Upper lobe of left lung (tissue), 6 donors: ENCODE data around the gene BET1L. TPM values are rescaled to one million over a fixed set of nuclear protein-coding genes. Genes with fewer than 3 reads are reported as not detected.
"Not testable (repeated sequence)": the region's sequence is repeated elsewhere in the genome, so short reads cannot be mapped to it uniquely, and the experiment has no call there.

Experiments used
- ATAC-seq, 2 donors: fragments of 200-7000 bp; cut with Tn5 transposase; one replicate each; pipeline ENCODE4 v1.9.1; 2022; ENCODE audit warnings: mild to moderate bottlenecking in 2 of 2, moderate library complexity in 2 of 2; ENCODE audit not compliant: low FRiP score in 2 of 2
- DNase-seq, 2 donors: peaks; one replicate each; pipeline ENCODE4 v3.0.0-alpha.2; 2019 to 2020
- H3K27ac ChIP-seq, 4 donors: fragments of 200-600 bp; sonication (generic); one replicate each; pipeline ENCODE4 v1.5.1; 2016 to 2019
- H3K27me3 ChIP-seq, 4 donors: fragments of 200-600 bp; sonication (generic); one replicate each; pipeline ENCODE4 v1.5.1; 2017 to 2019
- H3K36me3 ChIP-seq, 4 donors: fragments of 200-600 bp; sonication (generic); one replicate each; pipeline ENCODE4 v1.5.1; 2016 to 2019
- H3K4me1 ChIP-seq, 4 donors: fragments of 200-600 bp; sonication (generic); one replicate each; pipeline ENCODE4 v1.5.1; 2018 to 2019
- H3K4me3 ChIP-seq, 4 donors: fragments of 200-600 bp; sonication (generic); one replicate each; pipeline ENCODE4 v1.5.1; 2017 to 2019; ENCODE audit warnings: mild to moderate bottlenecking in 2 of 4, moderate library complexity in 1 of 4
- H3K9me3 ChIP-seq, 4 donors: fragments of 200-600 bp; sonication (generic); one replicate each; pipeline ENCODE4 v1.5.1; 2018 to 2019
- EP300 ChIP-seq, 4 donors: sonication (generic); formaldehyde crosslinking; IDR thresholded peaks; one replicate each; pipeline ENCODE4 v1.5.1; 2017; ENCODE audit warnings: antibody characterized with exemption in 4 of 4, control low read depth in 2 of 4
- POLR2A ChIP-seq, 4 donors: fragments of 450-650 bp; IDR thresholded peaks; one replicate each; pipeline ENCODE4 v1.5.1; 2016 to 2017; ENCODE audit warnings: antibody characterized with exemption in 4 of 4, mild to moderate bottlenecking in 2 of 4
- POLR2AphosphoS5 ChIP-seq, 2 donors: sonication (generic); formaldehyde crosslinking; IDR thresholded peaks; one replicate each; pipeline ENCODE4 v1.5.1; 2017; ENCODE audit warnings: antibody characterized with exemption in 2 of 2
- WGBS, 2 donors: methylation state at CpG; one replicate each; pipeline ENCODE4 v1.1.5; 2017 to 2018; 5-methylcytosine and 5-hydroxymethylcytosine counted together
- total RNA-seq, 6 donors: library from RNA; depleted of rRNA in 4 of 6; stranded (reverse); fragments of >200 nt in 4 of 6; gene quantifications; one replicate each; pipeline versions ENCODE4 v1.1.0 to v1.2.1, GENCODE V29; 2016 to 2021
- TF ChIP-seq, protein P1 (sequence below), 6 experiments: fragments of 450-650 bp in 4 of 6; fragments of 200-600 bp in 2 of 6; sonication (generic) in 2 of 6; IDR thresholded peaks; one replicate each; pipeline ENCODE4 v1.5.1; 2016 to 2019; ENCODE audit warnings: antibody characterized with exemption in 6 of 6
- donor health status: DM: no; HTN: no; CAD: no; lungs with moderate emphysema.
- donor health status: DM: no; HTN: yes; CAD: no; lungs with severe emphysema.

BET1L gene
- total RNA-seq, 6 donors from 2014 or later: 24.3 to 70.1 (median 39.0) TPM

DNA sequence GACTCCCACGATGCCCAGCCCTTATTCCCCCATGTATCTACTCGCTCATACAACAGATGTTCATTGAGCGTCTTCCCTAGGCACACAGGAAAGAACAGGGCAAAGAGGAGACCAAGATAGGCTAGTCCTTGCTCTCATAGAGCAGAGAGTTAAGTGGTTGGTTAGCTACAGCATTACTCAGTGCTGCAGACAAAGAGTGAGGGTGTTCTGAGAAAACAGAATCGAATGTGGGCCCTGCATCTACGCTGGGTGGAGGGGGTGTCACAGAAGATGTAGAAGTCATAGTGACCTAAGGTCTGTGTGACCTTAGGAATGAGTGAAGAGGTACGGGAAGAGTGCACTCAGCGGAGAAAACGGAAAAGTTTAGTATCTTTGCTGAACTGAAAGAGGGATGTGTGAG, 41.9 kb upstream of the BET1L start:
- WGBS, 2 donors: 91 to 95% methylated on average over 8 of the region's 8 CpGs

DNA sequence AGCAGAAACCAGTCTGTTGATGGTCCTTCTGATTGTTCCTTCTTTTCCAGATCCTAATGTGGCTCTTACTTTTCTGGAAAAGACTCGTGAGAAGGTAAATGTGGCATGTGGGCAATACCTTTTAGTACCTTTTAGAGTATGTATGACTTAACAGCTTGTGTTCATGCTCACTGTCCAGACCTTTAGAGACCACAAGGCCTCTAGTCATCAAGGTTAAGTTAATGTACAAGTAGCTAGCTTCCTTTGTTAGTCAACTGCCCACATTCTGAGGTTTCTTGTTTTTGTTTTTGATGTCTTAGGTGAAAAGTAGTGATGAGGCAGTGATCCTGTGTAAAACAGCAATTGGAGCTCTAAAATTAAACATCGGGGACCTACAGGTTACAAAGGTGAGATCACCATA, 37.2 kb upstream of the BET1L start:
- Histone ChIP-seq H3K9me3 (no peaks in the 10 kb centered on the region), H3K27me3 (no peaks in the 10 kb centered on the region), H3K4me3 (no peak overlapping the region), H3K27ac (no peak overlapping the region), H3K36me3 (peaks cover 29 to 93% (median 63%) of the 10 kb centered on the region in 4 donors), H3K4me1 (no peaks in the 10 kb centered on the region)
- WGBS, 2 donors: 95 to 96% methylated on average over 2 of the region's 2 CpGs
- ATAC-seq (no peak), DNase-seq (no peak)
- TF ChIP-seq, protein P1, sequence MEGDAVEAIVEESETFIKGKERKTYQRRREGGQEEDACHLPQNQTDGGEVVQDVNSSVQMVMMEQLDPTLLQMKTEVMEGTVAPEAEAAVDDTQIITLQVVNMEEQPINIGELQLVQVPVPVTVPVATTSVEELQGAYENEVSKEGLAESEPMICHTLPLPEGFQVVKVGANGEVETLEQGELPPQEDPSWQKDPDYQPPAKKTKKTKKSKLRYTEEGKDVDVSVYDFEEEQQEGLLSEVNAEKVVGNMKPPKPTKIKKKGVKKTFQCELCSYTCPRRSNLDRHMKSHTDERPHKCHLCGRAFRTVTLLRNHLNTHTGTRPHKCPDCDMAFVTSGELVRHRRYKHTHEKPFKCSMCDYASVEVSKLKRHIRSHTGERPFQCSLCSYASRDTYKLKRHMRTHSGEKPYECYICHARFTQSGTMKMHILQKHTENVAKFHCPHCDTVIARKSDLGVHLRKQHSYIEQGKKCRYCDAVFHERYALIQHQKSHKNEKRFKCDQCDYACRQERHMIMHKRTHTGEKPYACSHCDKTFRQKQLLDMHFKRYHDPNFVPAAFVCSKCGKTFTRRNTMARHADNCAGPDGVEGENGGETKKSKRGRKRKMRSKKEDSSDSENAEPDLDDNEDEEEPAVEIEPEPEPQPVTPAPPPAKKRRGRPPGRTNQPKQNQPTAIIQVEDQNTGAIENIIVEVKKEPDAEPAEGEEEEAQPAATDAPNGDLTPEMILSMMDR (IDR thresholded peaks at IDR 0.05): no peak
- TF ChIP-seq POLR2AphosphoS5 (IDR thresholded peaks at IDR 0.05) (no peak), POLR2A (IDR thresholded peaks at IDR 0.05) (no peak), EP300 (IDR thresholded peaks at IDR 0.05) (no peak)

More for the DNA sequence above, 41.9 kb upstream of the BET1L start:
- TF ChIP-seq POLR2A (IDR thresholded peaks at IDR 0.05) (no peak), EP300 (IDR thresholded peaks at IDR 0.05) (no peak), POLR2AphosphoS5 (IDR thresholded peaks at IDR 0.05) (no peak)
- TF ChIP-seq, protein P1 (IDR thresholded peaks at IDR 0.05): no peak
- ATAC-seq (no peak), DNase-seq (no peak)
- Histone ChIP-seq H3K27me3 (no peaks in the 10 kb centered on the region), H3K36me3 (peaks cover 45 to 96% (median 84%) of the 10 kb centered on the region in 4 donors), H3K4me1 (no peaks in the 10 kb centered on the region), H3K9me3 (no peaks in the 10 kb centered on the region), H3K4me3 (no peak overlapping the region), H3K27ac (no peak overlapping the region)

DNA sequence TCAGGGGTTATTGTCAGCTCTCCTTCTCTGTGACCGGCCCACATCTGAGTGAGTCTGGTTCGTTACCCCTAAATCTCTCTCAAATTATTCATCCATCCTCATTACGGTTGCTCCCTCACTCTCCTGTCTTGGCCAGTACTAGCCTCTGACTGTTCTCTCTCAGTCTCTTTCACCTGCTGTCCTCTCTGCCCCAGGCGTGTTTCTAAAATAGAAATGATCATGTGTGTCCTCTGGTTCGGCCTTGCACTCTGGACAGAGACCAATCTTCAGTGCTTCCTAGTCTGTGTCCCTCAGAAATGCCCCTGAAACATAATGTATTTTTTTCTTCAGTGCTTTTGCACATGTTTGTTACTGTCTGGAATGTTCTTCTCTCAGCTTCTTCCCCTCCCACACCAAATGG, 34.4 kb upstream of the BET1L start:
- Histone ChIP-seq H3K27ac (no peak overlapping the region), H3K36me3 (peaks cover 18 to 71% (median 38%) of the 10 kb centered on the region in 4 donors), H3K4me3 (no peak overlapping the region), H3K27me3 (no peaks in the 10 kb centered on the region), H3K4me1 (peaks cover 12 to 20% (median 13%) of the 10 kb centered on the region in 4 donors), H3K9me3 (no peaks in the 10 kb centered on the region)
- WGBS, 2 donors: 93 to 98% methylated on average over 5 of the region's 5 CpGs
- no peak for DNase-seq
- TF ChIP-seq, protein P1 (IDR thresholded peaks at IDR 0.05): no peak
- no peak for TF ChIP-seq POLR2AphosphoS5 (IDR thresholded peaks at IDR 0.05)
- TF ChIP-seq POLR2A (IDR thresholded peaks at IDR 0.05): no peak
- no peak for TF ChIP-seq EP300 (IDR thresholded peaks at IDR 0.05)
- ATAC-seq: no peak

DNA sequence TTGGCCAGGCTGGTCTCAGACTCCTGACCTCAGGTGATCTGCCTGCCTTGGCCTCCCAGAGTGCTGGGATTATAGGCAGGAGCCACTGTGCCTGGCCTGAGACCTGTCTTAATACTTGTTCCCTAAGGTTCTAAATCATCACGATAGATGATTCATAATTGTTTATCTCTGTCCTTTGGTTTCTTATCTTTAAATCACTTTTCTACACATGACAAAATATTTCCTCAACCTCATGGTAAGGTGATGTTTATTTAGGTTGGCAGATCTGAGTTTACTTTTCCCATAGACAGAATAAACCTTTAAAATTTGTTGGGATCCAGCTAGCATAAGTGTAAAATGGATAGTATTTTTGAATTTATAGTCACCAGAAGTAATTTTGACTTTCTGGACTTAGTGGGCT, 33.1 kb upstream of the BET1L start:
- Histone ChIP-seq H3K36me3 (peaks cover 6 to 58% (median 28%) of the 10 kb centered on the region in 4 donors), H3K9me3 (no peaks in the 10 kb centered on the region), H3K4me3 (no peak overlapping the region), H3K27ac (no peak overlapping the region), H3K4me1 (peaks cover 16 to 25% (median 18%) of the 10 kb centered on the region in 4 donors), H3K27me3 (no peaks in the 10 kb centered on the region)
- ATAC-seq: no peak
- WGBS, 2 donors: 60 to 63% methylated on average over 1 of the region's 1 CpG
- TF ChIP-seq EP300 (IDR thresholded peaks at IDR 0.05) (no peak), POLR2A (IDR thresholded peaks at IDR 0.05) (no peak), POLR2AphosphoS5 (IDR thresholded peaks at IDR 0.05) (no peak)
- TF ChIP-seq, protein P1 (IDR thresholded peaks at IDR 0.05): no peak
- DNase-seq: no peak

DNA sequence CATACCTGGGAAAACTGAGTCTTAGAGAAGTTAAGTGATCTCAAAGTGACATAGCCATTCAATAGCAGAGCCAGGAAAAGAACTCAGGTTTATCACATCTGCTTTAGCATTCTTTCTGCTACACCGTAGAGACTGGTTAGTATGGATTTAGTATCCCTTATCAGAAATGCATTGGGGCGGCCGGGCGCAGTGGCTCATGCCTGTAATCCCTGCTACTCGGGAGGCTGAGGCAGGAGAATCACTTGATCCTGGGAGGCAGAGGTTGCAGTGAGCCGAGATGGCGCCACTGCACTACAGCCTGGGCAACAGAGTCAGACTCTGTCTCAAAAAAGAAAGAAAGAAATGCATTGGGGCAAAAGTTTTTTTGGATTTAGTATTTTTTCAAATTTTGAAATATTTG, 31.1 kb upstream of the BET1L start:
- H3K4me3 ChIP-seq, ATAC-seq, H3K27me3 ChIP-seq, DNase-seq, H3K9me3 ChIP-seq, H3K27ac ChIP-seq: not testable (repeated sequence)
- H3K4me1 ChIP-seq: peaks cover 21 to 31% (median 23%) of the 10 kb centered on the region in 4 donors
- H3K36me3 ChIP-seq: peaks cover 0 to 38% (median 14%) of the 10 kb centered on the region in 4 donors
- WGBS, 2 donors: 87 to 91% methylated on average over 7 of the region's 7 CpGs
